HG03575 (cell line): ENCODE data around the gene OTC.

Experiments used
- ATAC-seq: cut with Tn5 transposase; IDR thresholded peaks from one replicate; pipeline ENCODE4 v1.9.1; 2021; ENCODE audit not compliant: unreplicated experiment, insufficient number of reproducible peaks, low FRiP score; ENCODE audit errors: extremely low read depth

OTC gene

DNA sequence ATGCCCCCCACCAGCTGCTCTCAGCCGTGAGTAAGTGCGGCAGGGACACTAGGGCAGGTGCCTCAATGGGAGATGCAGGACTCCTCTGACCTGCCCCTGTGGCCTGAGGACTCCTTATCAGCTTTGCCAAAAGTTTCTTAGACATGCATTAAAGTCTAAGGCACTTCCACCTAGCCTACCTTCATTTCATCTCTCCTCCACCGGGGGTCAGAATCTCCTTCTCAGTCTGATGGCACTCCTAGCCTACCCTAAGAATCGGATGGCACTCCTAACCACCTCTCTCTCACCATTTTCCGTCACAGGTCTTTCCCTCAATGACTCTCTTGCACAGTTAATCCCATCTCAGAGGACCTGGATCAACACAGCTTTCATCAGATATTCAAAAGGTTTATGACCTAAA is 85.9 kb downstream of the OTC start:
- ATAC-seq = no peak

DNA sequence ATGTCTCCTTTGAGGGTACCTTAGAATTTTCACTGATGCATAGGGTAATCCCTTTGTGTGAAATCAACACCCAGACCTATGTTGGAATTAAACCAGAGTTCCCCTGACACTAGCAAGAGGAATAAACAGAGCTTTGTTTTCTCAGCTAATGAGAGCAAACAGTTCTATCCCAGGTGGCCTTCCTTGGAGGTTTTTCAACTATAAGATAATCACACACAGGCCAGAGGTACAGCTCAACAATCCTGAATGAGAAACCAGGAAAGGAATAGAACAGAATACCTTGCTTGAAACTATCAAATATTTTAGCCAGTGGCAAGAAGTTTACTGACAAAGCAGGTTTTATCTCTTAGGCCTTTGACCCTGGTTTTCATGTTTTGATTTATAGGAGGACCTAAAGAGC is 100.2 kb downstream of the OTC start:
- ATAC-seq = no peak

DNA sequence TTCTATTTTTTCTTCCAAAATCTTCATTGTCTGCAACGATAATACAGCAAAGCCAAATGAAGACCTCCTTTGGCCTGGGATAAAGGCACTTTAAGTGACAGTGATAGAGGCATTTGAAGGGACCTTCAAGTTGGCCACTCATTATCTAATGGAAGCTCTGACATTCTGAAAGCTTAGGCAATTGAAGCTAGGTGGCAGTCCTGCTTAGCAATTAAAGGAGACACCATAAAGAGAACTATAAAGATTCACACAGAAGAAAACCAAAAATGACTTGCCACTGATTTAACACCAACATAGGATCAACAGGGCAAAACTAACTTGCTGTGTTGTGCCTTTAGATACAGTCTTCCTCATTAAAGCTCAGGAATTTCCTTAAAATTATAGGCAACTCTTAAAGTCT is 105.7 kb downstream of the OTC start:
- ATAC-seq = no peak

DNA sequence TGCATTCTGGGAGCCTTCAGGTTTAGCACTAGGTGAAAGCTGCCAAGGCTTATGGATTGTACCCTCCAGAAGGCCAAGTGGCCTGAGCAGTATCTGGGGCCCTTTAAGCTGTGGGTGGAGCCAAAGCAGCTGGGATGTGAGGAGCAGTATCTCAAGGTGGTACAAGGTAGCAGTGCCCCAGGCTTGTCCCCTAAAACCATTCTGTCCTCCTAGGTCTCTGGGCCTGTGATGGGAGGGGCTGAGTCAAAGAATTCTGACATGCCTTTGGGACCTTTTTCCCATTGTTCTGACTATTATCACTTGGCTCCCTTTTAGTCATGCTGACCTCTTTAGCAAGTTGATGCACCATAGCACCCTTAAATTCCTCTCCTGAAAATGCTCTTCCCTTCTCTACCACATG is 109.9 kb downstream of the OTC start:
- no peak for ATAC-seq

DNA sequence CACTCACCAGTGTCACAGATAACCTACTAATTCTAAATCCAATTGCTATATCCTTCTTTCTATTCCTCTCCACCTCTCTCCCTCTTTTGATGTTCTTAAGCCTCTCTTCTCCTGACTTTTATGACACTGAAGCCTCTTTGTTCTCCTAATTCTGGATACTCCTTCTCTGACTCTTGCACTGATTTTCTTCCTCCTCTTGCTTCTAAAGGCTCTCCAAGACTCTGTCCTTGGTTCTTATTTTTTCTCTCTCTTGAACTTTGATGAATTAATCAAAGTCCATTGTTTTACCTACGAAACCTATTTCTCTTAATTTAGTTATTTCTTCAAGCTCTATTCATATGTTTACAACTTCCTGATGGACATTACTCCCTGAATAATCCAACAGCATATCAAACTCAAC is 113.3 kb downstream of the OTC start:
- no peak for ATAC-seq

DNA sequence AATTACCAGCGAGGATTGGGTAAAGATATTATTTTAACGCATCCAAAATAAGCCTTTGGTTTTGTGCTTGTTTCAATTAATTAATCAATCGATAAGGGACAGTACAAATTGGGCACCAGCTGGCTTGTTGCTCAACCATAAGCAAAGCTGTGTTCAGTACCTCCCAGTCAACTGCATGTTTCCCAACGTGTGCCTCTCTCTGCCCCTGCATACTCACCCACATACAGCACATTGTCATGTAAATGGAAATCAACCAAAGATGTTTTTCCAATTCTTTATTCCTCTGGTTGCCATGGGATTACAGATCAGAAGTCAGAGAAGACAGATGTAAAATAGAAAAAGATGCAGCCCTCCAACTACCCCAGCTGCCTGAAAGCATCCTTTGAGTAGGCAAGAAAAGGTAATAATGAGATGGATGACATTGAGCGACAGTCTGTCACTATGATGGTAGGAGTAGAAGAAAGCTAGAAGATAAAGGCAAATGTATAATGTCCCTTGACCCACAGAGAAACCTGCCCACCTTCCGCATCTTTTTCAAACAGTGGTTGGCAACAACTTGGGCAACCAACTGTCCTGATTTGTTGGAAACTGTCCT is 116.3 kb downstream of the OTC start:
- no peak for ATAC-seq
